Mesenchymal stem cell (in vitro differentiated cells and primary cell): ENCODE results near the gene ZNF605.
A peak's percentile ranks its signal among the peaks of the same experiment; 100 is the strongest.

ENCODE experiments used
- DNase-seq: peaks from one replicate; pipeline ENCODE4 v3.0.0-alpha.2; 2013
- H2AFZ ChIP-seq: one replicate; pipeline ENCODE4 v1.6.1; 2013; ENCODE audit warnings: low read depth, mild to moderate bottlenecking, control low read depth, inconsistent platforms, low read length, moderate library complexity
- H2AK5ac ChIP-seq: 2 replicates; pipeline ENCODE4 v1.6.1; 2013; ENCODE audit warnings: low read length, moderate library complexity, mild to moderate bottlenecking, inconsistent platforms; ENCODE audit not compliant: severe bottlenecking
- H2BK120ac ChIP-seq: one replicate; pipeline ENCODE4 v1.6.1; 2013; ENCODE audit warnings: low read depth, mild to moderate bottlenecking, inconsistent platforms, low read length, moderate library complexity
- H2BK12ac ChIP-seq, 2 experiments: one replicate each; pipeline ENCODE4 v1.6.1; 2013; ENCODE audit warnings: inconsistent platforms in 2 of 2, low read length in 2 of 2, mild to moderate bottlenecking in 2 of 2, moderate library complexity in 2 of 2, control low read depth in 1 of 2
- H2BK15ac ChIP-seq: one replicate; pipeline ENCODE4 v1.6.1; 2013; ENCODE audit warnings: mild to moderate bottlenecking, low read depth, inconsistent platforms; ENCODE audit not compliant: poor library complexity, severe bottlenecking
- H2BK5ac ChIP-seq: 2 replicates; pipeline ENCODE4 v1.6.1; 2013; ENCODE audit warnings: low read depth, mild to moderate bottlenecking, low read length, control low read depth, inconsistent platforms; ENCODE audit not compliant: poor library complexity, severe bottlenecking
- H3K14ac ChIP-seq, 2 experiments: one replicate each; pipeline ENCODE4 v1.6.1; 2013; ENCODE audit warnings: inconsistent platforms in 2 of 2, low read length in 2 of 2, control low read depth in 1 of 2, mild to moderate bottlenecking in 1 of 2, moderate library complexity in 1 of 2
- H3K18ac ChIP-seq, 2 experiments: one replicate each; pipeline ENCODE4 v1.6.1; 2013; ENCODE audit warnings: inconsistent platforms in 2 of 2, low read length in 2 of 2, control low read depth in 1 of 2, low read depth in 1 of 2, mild to moderate bottlenecking in 1 of 2
- H3K23ac ChIP-seq, 2 experiments: one replicate each; pipeline ENCODE4 v1.6.1; 2013; ENCODE audit warnings: inconsistent platforms in 2 of 2, low read length in 2 of 2, mild to moderate bottlenecking in 2 of 2, moderate library complexity in 2 of 2, control low read depth in 1 of 2
- H3K27ac ChIP-seq: 2 replicates; pipeline ENCODE4 v1.5.1; 2013; ENCODE audit warnings: mild to moderate bottlenecking, moderate library complexity, low read length, control low read depth, inconsistent platforms; ENCODE audit not compliant: poor library complexity, severe bottlenecking
- H3K27me3 ChIP-seq, 2 experiments: 2 replicates each; pipeline versions ENCODE4 v1.6.1 to v1.7.0; 2013; ENCODE audit warnings: low read length in 2 of 2, mild to moderate bottlenecking in 2 of 2, moderate library complexity in 2 of 2, control low read depth in 1 of 2, inconsistent platforms in 1 of 2; ENCODE audit not compliant: control insufficient read depth in 1 of 2, insufficient read depth in 1 of 2
- H3K36me3 ChIP-seq, 2 experiments: 2 replicates each; pipeline versions ENCODE4 v1.6.1 to v1.7.0; 2013; ENCODE audit warnings: low read length in 2 of 2, control low read depth in 1 of 2, inconsistent platforms in 1 of 2, low read depth in 1 of 2, mild to moderate bottlenecking in 1 of 2; ENCODE audit not compliant: insufficient read depth in 2 of 2, control insufficient read depth in 1 of 2
- H3K4ac ChIP-seq, 2 experiments: one replicate each; pipeline ENCODE4 v1.6.1; 2013; ENCODE audit warnings: inconsistent platforms in 2 of 2, low read length in 2 of 2, mild to moderate bottlenecking in 2 of 2, moderate library complexity in 2 of 2, control low read depth in 1 of 2, low read depth in 1 of 2
- H3K4me1 ChIP-seq: 2 replicates; pipeline ENCODE4 v1.6.1; 2013; ENCODE audit warnings: low read depth, low read length, control low read depth; ENCODE audit not compliant: control insufficient read depth, insufficient read depth
- H3K4me2 ChIP-seq: 2 replicates; pipeline ENCODE4 v1.6.1; 2013; ENCODE audit warnings: low read length, mild to moderate bottlenecking, inconsistent platforms; ENCODE audit not compliant: poor library complexity, severe bottlenecking
- H3K4me3 ChIP-seq, 2 experiments: 2 replicates each; pipeline versions ENCODE4 v1.5.1 to v1.7.0; 2013; ENCODE audit warnings: low read length in 2 of 2, mild to moderate bottlenecking in 2 of 2, control low read depth in 1 of 2, low read depth in 1 of 2; ENCODE audit not compliant: insufficient read depth in 1 of 2
- H3K79me1 ChIP-seq: replicated peaks from 2 replicates; pipeline ENCODE4 v1.6.1; 2013; ENCODE audit warnings: mild to moderate bottlenecking, control low read depth, low read length, inconsistent platforms; ENCODE audit not compliant: poor library complexity, severe bottlenecking
- H3K9ac ChIP-seq: 2 replicates; pipeline ENCODE4 v1.7.0; 2013; ENCODE audit warnings: mild to moderate bottlenecking, low read length, moderate library complexity
- H3K9me3 ChIP-seq: 2 replicates; pipeline ENCODE4 v1.7.0; 2013; ENCODE audit warnings: mild to moderate bottlenecking, low read length; ENCODE audit not compliant: control insufficient read depth
- H4K8ac ChIP-seq: one replicate; pipeline ENCODE4 v1.6.1; 2013; ENCODE audit warnings: inconsistent platforms, mild to moderate bottlenecking, low read length, moderate library complexity
- H4K91ac ChIP-seq: one replicate; pipeline ENCODE4 v1.6.1; 2013; ENCODE audit warnings: mild to moderate bottlenecking, low read length, inconsistent platforms
- WGBS: methylation state at CpG from one replicate; pipeline ENCODE4 v1.1.7; 2013; ENCODE audit warnings: mixed read lengths; 5-methylcytosine and 5-hydroxymethylcytosine counted together

Gene ZNF605

DNA sequence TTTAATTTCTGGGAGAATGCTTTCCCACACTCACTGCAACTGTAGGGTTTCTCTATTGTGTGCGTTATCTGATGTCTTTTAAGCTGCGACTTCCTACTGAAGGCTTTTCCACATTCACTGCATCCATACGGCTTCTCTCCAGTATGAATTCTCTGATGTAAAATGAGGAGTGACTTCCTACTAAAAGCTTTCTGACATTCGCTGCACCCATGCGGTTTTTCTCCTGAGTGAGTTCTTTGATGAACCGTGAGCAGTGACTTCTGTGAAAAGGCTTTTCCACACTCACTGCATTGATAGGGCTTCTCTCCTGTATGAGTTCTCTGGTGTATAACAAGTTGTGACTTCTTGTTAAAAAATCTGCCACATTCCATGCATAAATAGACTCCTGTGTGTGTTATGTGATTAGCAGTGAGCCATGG, 29.7 kb downstream of the ZNF605 start:
- peak; percentile 6 for DNase-seq
- Histone ChIP-seq H3K27me3 (no peaks in the 10 kb centered on the region), H2BK120ac (no peak overlapping the region), H2BK12ac (no peak overlapping the region), H4K91ac (no peak overlapping the region), H3K18ac (no peak overlapping the region), H2AK5ac (no peak overlapping the region), H2AFZ (no peak overlapping the region), H4K8ac (no peak overlapping the region), H3K9me3 (peaks cover 98% of the 10 kb centered on the region), H3K36me3 (peaks cover 24 to 67% of the 10 kb centered on the region in 2 experiments), H3K27ac (no peak overlapping the region), H3K4me1 (no peaks in the 10 kb centered on the region), H3K23ac (no peak overlapping the region), H3K4me2 (no peak overlapping the region), H3K4ac (no peak overlapping the region), H3K9ac (no peak overlapping the region), H3K14ac (no peak overlapping the region), H2BK5ac (no peak overlapping the region), H3K79me1 (no peaks in the 10 kb centered on the region), H3K4me3 (peak overlapping the region in 1 of 2 experiments; percentile 53), H2BK15ac (no peak overlapping the region)
- 96% methylated on average over 3 of the region's 6 CpGs for WGBS

- no peak overlapping the region for H3K9ac ChIP-seq
Observed at GRCh38 chr12:132925597-132926414, 30.3 kb downstream of the ZNF605 start.

DNA sequence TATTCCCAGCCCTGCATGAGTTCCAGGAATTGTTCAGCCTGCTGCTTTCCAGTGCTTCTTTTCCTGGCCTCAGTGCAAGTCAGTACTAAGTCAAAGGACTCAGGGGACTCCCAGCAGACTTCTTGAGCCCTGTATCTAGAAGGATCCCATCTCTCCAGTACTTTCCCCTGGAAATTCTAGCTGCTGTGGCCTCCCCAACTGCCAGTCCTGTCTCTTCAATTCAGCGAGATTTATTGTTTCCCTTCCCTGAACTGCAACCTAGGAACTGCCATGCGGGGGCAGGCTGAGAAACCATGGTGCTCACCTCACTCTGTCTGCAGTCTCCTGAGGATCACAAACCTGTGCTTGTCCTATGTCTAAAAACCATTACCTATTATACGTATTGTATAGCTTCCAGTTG, 31.8 kb downstream of the ZNF605 start:
- H3K9ac ChIP-seq = no peak overlapping the region
- WGBS = 98% methylated on average over 3 of the region's 3 CpGs
- H3K4me2 ChIP-seq = no peak overlapping the region

More at GRCh38 chr12:132925597-132926414, 30.3 kb downstream of the ZNF605 start:
- H2AFZ ChIP-seq = no peak overlapping the region
- no peak overlapping the region for H2AK5ac ChIP-seq
- H4K8ac ChIP-seq = no peak overlapping the region
- H2BK12ac ChIP-seq = no peak overlapping the region
- no peaks in the 10 kb centered on the region for H3K79me1 ChIP-seq
- H3K9me3 ChIP-seq = peaks cover 98% of the 10 kb centered on the region
- H3K4me2 ChIP-seq = no peak overlapping the region
- H3K36me3 ChIP-seq = peaks cover 22 to 64% of the 10 kb centered on the region in 2 experiments
- H3K4me3 ChIP-seq = peak overlapping the region in 1 of 2 experiments; percentile 53
- H2BK120ac ChIP-seq = no peak overlapping the region
- H3K4ac ChIP-seq = no peak overlapping the region
- no peak overlapping the region for H3K18ac ChIP-seq
- H4K91ac ChIP-seq = no peak overlapping the region
- H2BK15ac ChIP-seq = no peak overlapping the region
- H3K27me3 ChIP-seq = no peaks in the 10 kb centered on the region
- peak; percentile 6 for DNase-seq
- WGBS = 95% methylated on average over 7 of the region's 8 CpGs
- H3K14ac ChIP-seq = no peak overlapping the region
- H3K4me1 ChIP-seq = no peaks in the 10 kb centered on the region
- no peak overlapping the region for H2BK5ac ChIP-seq
- no peak overlapping the region for H3K27ac ChIP-seq
- no peak overlapping the region for H3K23ac ChIP-seq

DNA sequence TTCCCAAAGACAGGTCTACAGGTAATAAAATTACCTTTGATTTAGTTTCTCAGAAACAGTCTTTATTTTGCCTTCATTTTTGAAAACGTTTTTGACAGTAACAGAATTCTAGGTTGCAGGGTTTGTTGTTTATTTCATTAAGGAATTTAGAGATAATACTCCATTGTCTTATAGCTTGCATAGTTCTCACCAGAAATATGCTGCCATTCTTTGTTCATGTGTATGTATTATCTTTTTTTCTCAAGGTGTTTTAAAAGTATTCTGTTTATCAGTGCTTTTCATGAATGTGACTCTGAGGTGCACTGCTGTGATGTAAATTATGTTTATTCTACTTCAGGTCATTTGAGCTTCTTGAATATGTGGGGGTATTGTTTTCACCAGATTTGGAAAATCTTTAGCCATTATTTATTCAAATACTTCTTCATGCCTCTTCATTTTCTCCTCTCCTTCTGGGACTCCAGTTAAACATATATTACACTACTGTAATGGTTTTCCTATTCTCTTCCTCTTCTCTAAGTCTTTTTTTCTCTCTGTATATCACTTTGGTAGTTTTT, 32.7 kb downstream of the ZNF605 start:
- Histone ChIP-seq H3K4me2 (no peak overlapping the region), H3K9me3 (peaks cover 94% of the 10 kb centered on the region), H2BK15ac (no peak overlapping the region), H3K27ac (no peak overlapping the region), H3K79me1 (no peaks in the 10 kb centered on the region), H4K8ac (no peak overlapping the region), H3K36me3 (peaks cover 5 to 40% of the 10 kb centered on the region in 2 experiments), H3K27me3 (no peaks in the 10 kb centered on the region), H4K91ac (no peak overlapping the region), H3K18ac (no peak overlapping the region), H2AK5ac (no peak overlapping the region), H2AFZ (no peak overlapping the region), H3K14ac (no peak overlapping the region), H2BK5ac (no peak overlapping the region), H3K9ac (no peak overlapping the region), H3K4me1 (no peaks in the 10 kb centered on the region), H2BK12ac (no peak overlapping the region), H3K23ac (no peak overlapping the region), H2BK120ac (no peak overlapping the region), H3K4me3 (peak overlapping the region in 1 of 2 experiments; percentile 53), H3K4ac (no peak overlapping the region)
- no CpG with 5 or more reads among the region's 1 CpG for WGBS
- DNase-seq = no peak

More for the DNA sequence above, 31.8 kb downstream of the ZNF605 start:
- Histone ChIP-seq H3K14ac (no peak overlapping the region), H3K27ac (no peak overlapping the region), H2AFZ (no peak overlapping the region), H3K4me3 (peak overlapping the region in 1 of 2 experiments; percentile 53), H2AK5ac (no peak overlapping the region), H4K91ac (no peak overlapping the region), H3K9me3 (peaks cover 96% of the 10 kb centered on the region), H3K27me3 (no peaks in the 10 kb centered on the region), H2BK15ac (no peak overlapping the region), H2BK120ac (no peak overlapping the region), H2BK5ac (no peak overlapping the region), H3K36me3 (peaks cover 12 to 49% of the 10 kb centered on the region in 2 experiments), H3K79me1 (no peaks in the 10 kb centered on the region), H3K23ac (no peak overlapping the region), H3K4me1 (no peaks in the 10 kb centered on the region), H4K8ac (no peak overlapping the region), H3K18ac (no peak overlapping the region), H3K4ac (no peak overlapping the region), H2BK12ac (no peak overlapping the region)
- no peak for DNase-seq
